H9 (cell line): ENCODE results near the gene GGT7. TPM values are rescaled to one million over a fixed set of nuclear protein-coding genes. Genes with fewer than 3 reads are reported as not detected.

Experiments used
- DNase-seq: peaks from one replicate; pipeline ENCODE4 v3.0.0-alpha.2; 2017
- H2AFZ ChIP-seq: one replicate; pipeline ENCODE4 v1.6.1; 2013; ENCODE audit warnings: mild to moderate bottlenecking, low read length, control low read depth, moderate library complexity
- H2AK5ac ChIP-seq: 2 replicates; pipeline ENCODE4 v1.6.1; 2013; ENCODE audit warnings: low read length, control low read depth, mixed read lengths; ENCODE audit not compliant: insufficient read length
- H2BK120ac ChIP-seq: one replicate; pipeline ENCODE4 v1.6.1; 2013; ENCODE audit warnings: low read depth, mild to moderate bottlenecking, low read length, control low read depth, inconsistent platforms; ENCODE audit not compliant: poor library complexity, severe bottlenecking
- H2BK12ac ChIP-seq: 2 replicates; pipeline ENCODE4 v1.6.1; 2013; ENCODE audit warnings: low read length, control low read depth, mixed read lengths, low read depth; ENCODE audit not compliant: insufficient read length
- H2BK15ac ChIP-seq: 2 replicates; pipeline ENCODE4 v1.6.1; 2013; ENCODE audit warnings: low read depth, low read length, control low read depth
- H2BK20ac ChIP-seq: one replicate; pipeline ENCODE4 v1.6.1; 2013; ENCODE audit warnings: low read depth, mild to moderate bottlenecking, low read length, control low read depth, inconsistent platforms; ENCODE audit not compliant: poor library complexity, severe bottlenecking
- H2BK5ac ChIP-seq: 2 replicates; pipeline ENCODE4 v1.6.1; 2013; ENCODE audit warnings: low read length, control low read depth, mixed read lengths; ENCODE audit not compliant: insufficient read length
- H3K14ac ChIP-seq: 2 replicates; pipeline ENCODE4 v1.6.1; 2013; ENCODE audit warnings: low read length, control low read depth; ENCODE audit not compliant: insufficient read depth
- H3K18ac ChIP-seq: 2 replicates; pipeline ENCODE4 v1.6.1; 2013; ENCODE audit warnings: low read depth, mild to moderate bottlenecking, mixed read lengths, low read length, control low read depth; ENCODE audit not compliant: insufficient read length
- H3K23ac ChIP-seq: 2 replicates; pipeline ENCODE4 v1.6.1; 2013; ENCODE audit warnings: low read length, control low read depth, mixed read lengths, low read depth; ENCODE audit not compliant: insufficient read length
- H3K23me2 ChIP-seq: 2 replicates; pipeline ENCODE4 v1.6.1; 2013; ENCODE audit warnings: low read depth, mild to moderate bottlenecking, mixed read lengths, low read length, control low read depth; ENCODE audit not compliant: insufficient read length, poor library complexity, severe bottlenecking
- H3K27ac ChIP-seq: 2 replicates; pipeline ENCODE4 v1.5.1; 2013; ENCODE audit warnings: low read length, control low read depth, mixed read lengths, low read depth; ENCODE audit not compliant: insufficient read length
- H3K27me3 ChIP-seq: 2 replicates; pipeline ENCODE4 v1.6.1; 2013; ENCODE audit warnings: low read length, control low read depth, inconsistent platforms; ENCODE audit not compliant: insufficient read depth
- H3K4ac ChIP-seq: 2 replicates; pipeline ENCODE4 v1.6.1; 2013; ENCODE audit warnings: low read depth, mild to moderate bottlenecking, control low read depth, inconsistent platforms, low read length, moderate library complexity
- H3K4me1 ChIP-seq: 2 replicates; pipeline ENCODE4 v1.6.1; 2013; ENCODE audit warnings: low read length, control low read depth, inconsistent platforms; ENCODE audit not compliant: insufficient read depth
- H3K4me2 ChIP-seq: 2 replicates; pipeline ENCODE4 v1.6.1; 2013; ENCODE audit warnings: low read length, control low read depth, mixed read lengths; ENCODE audit not compliant: insufficient read length, insufficient read depth
- H3K56ac ChIP-seq: 2 replicates; pipeline ENCODE4 v1.6.1; 2013; ENCODE audit warnings: low read depth, mild to moderate bottlenecking, mixed read lengths, low read length, control low read depth; ENCODE audit not compliant: insufficient read length
- H3K79me1 ChIP-seq: 2 replicates; pipeline ENCODE4 v1.6.1; 2013; ENCODE audit warnings: low read depth, mild to moderate bottlenecking, moderate library complexity, low read length, control low read depth, inconsistent platforms; ENCODE audit not compliant: insufficient read depth, poor library complexity, severe bottlenecking
- H3K79me2 ChIP-seq: 2 replicates; pipeline ENCODE4 v1.6.1; 2013; ENCODE audit warnings: low read length, control low read depth, inconsistent platforms; ENCODE audit not compliant: insufficient read depth
- H3K9ac ChIP-seq: 2 replicates; pipeline ENCODE4 v1.6.1; 2013; ENCODE audit warnings: low read length, control low read depth, mixed read lengths; ENCODE audit not compliant: insufficient read length; ENCODE audit errors: extremely low read depth
- H3K9me3 ChIP-seq: one replicate; pipeline ENCODE4 v1.6.1; 2013; ENCODE audit warnings: low read depth, low read length, inconsistent platforms; ENCODE audit not compliant: control insufficient read depth
- H3T11ph ChIP-seq: one replicate; pipeline ENCODE4 v1.6.1; 2013; ENCODE audit warnings: mild to moderate bottlenecking, low read length, control low read depth, inconsistent platforms
- H4K20me1 ChIP-seq: one replicate; pipeline ENCODE4 v1.6.1; 2013; ENCODE audit not compliant: control insufficient read depth, insufficient read length, insufficient read depth
- H4K5ac ChIP-seq: 2 replicates; pipeline ENCODE4 v1.6.1; 2013; ENCODE audit warnings: low read depth, mild to moderate bottlenecking, mixed read lengths, low read length, control low read depth; ENCODE audit not compliant: insufficient read length
- H4K8ac ChIP-seq: replicated peaks from 2 replicates; pipeline ENCODE4 v1.6.1; 2013; ENCODE audit warnings: low read length, control low read depth, mixed read lengths, low read depth; ENCODE audit not compliant: insufficient read length
- H4K91ac ChIP-seq: 2 replicates; pipeline ENCODE4 v1.6.1; 2013; ENCODE audit warnings: low read depth, mild to moderate bottlenecking, moderate library complexity, mixed read lengths, low read length, control low read depth; ENCODE audit not compliant: insufficient read length
- H3K27ac Mint-ChIP-seq, 3 experiments: 2 replicates in 2 of 3; 3 replicates in 1 of 3; pipeline ENCODE4 v1.8.0; 2020 to 2021; ENCODE audit warnings: mixed read lengths in 3 of 3, mild to moderate bottlenecking in 1 of 3, moderate library complexity in 1 of 3
- H3K27me3 Mint-ChIP-seq: 2 replicates; pipeline ENCODE4 v1.8.0; 2021; ENCODE audit warnings: low read depth, mild to moderate bottlenecking, moderate library complexity, mixed read lengths
- H3K36me3 Mint-ChIP-seq, 3 experiments: 2 replicates in 2 of 3; 3 replicates in 1 of 3; pipeline ENCODE4 v1.8.0; 2020 to 2021; ENCODE audit warnings: low read depth in 3 of 3, mixed read lengths in 3 of 3; ENCODE audit not compliant: insufficient read depth in 1 of 3
- H3K4me1 Mint-ChIP-seq, 2 experiments: 2 replicates each; pipeline ENCODE4 v1.8.0; 2020; ENCODE audit warnings: mixed read lengths in 2 of 2
- H3K4me3 Mint-ChIP-seq, 2 experiments: 2 replicates in 1 of 2; 3 replicates in 1 of 2; pipeline ENCODE4 v1.8.0; 2020 to 2021; ENCODE audit warnings: mild to moderate bottlenecking in 2 of 2, mixed read lengths in 2 of 2, moderate library complexity in 1 of 2
- H3K9me3 Mint-ChIP-seq, 2 experiments: 2 replicates in 1 of 2; 3 replicates in 1 of 2; pipeline ENCODE4 v1.8.0; 2020; ENCODE audit warnings: mild to moderate bottlenecking in 2 of 2, mixed read lengths in 2 of 2, moderate library complexity in 1 of 2
- total RNA-seq: library from RNA; stranded (reverse); gene quantifications from 2 replicates; pipeline ENCODE4 v1.2.1, GENCODE V29; 2021
- TF ChIP-seq, protein P1 (sequence below): fragments of 200-600 bp; sonication (generic); conservative IDR thresholded peaks from 3 replicates; pipeline ENCODE4 v1.8.0; 2021; ENCODE audit warnings: antibody characterized with exemption, mild to moderate bottlenecking

Gene GGT7
- total RNA-seq, 1 experiment from 2014 or later = 38.6 TPM

DNA sequence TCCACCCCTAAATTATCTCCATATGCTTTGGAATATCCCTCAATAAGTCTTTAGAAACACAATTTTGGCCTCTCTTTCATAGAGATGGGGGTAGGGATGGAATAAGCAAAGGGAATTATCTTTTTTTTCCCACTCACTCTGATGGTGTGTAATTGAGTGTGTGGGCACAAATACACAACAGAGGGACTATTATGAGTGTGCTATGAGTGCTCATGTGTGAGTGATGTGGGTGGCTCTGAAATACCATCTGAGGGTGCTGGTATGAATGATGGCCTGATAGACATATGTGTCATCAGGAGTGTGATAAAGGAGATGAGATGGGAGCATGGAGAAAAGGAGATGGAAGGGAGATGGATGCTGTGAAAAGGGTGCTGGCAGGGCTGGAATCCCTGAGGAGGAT, 47.4 kb upstream of the GGT7 start:
- Mint-ChIP-seq H3K27ac (no peak overlapping the region), H3K4me3 (no peak overlapping the region)

More for the DNA sequence above, 47.4 kb upstream of the GGT7 start:
- Histone ChIP-seq H3K79me1 (no peaks in the 10 kb centered on the region), H3K56ac (no peak overlapping the region), H3K79me2 (no peaks in the 10 kb centered on the region), H2BK5ac (no peak overlapping the region), H2AFZ (no peak overlapping the region), H3K4me2 (no peak overlapping the region), H3K14ac (no peak overlapping the region), H3K27ac (no peak overlapping the region), H3K4me1 (no peaks in the 10 kb centered on the region), H2BK15ac (no peak overlapping the region), H2BK12ac (no peak overlapping the region), H4K20me1 (no peaks in the 10 kb centered on the region), H4K8ac (no peak overlapping the region), H3K9ac (no peak overlapping the region), H4K5ac (no peak overlapping the region), H3K9me3 (no peaks in the 10 kb centered on the region), H3K27me3 (no peaks in the 10 kb centered on the region), H3K4ac (no peak overlapping the region), H3K23me2 (no peaks in the 10 kb centered on the region), H4K91ac (no peak overlapping the region), H3K23ac (no peak overlapping the region), H2AK5ac (no peak overlapping the region), H2BK20ac (no peak overlapping the region), H3T11ph (no peak overlapping the region), H2BK120ac (no peak overlapping the region), H3K18ac (no peak overlapping the region)
- TF ChIP-seq, protein P1, sequence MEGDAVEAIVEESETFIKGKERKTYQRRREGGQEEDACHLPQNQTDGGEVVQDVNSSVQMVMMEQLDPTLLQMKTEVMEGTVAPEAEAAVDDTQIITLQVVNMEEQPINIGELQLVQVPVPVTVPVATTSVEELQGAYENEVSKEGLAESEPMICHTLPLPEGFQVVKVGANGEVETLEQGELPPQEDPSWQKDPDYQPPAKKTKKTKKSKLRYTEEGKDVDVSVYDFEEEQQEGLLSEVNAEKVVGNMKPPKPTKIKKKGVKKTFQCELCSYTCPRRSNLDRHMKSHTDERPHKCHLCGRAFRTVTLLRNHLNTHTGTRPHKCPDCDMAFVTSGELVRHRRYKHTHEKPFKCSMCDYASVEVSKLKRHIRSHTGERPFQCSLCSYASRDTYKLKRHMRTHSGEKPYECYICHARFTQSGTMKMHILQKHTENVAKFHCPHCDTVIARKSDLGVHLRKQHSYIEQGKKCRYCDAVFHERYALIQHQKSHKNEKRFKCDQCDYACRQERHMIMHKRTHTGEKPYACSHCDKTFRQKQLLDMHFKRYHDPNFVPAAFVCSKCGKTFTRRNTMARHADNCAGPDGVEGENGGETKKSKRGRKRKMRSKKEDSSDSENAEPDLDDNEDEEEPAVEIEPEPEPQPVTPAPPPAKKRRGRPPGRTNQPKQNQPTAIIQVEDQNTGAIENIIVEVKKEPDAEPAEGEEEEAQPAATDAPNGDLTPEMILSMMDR = no peak
- peaks cover 5 to 12% (median 8%) of the 10 kb centered on the region in 3 experiments; a peak in 6 of 7 replicates for H3K36me3 Mint-ChIP-seq
- no peaks in the 10 kb centered on the region for H3K9me3 Mint-ChIP-seq
- no peaks in the 10 kb centered on the region for H3K27me3 Mint-ChIP-seq
- DNase-seq = no peak
- H3K4me1 Mint-ChIP-seq = no peaks in the 10 kb centered on the region
